ENCODE data around the gene NCKAP1.

Gene NCKAP1

DNA sequence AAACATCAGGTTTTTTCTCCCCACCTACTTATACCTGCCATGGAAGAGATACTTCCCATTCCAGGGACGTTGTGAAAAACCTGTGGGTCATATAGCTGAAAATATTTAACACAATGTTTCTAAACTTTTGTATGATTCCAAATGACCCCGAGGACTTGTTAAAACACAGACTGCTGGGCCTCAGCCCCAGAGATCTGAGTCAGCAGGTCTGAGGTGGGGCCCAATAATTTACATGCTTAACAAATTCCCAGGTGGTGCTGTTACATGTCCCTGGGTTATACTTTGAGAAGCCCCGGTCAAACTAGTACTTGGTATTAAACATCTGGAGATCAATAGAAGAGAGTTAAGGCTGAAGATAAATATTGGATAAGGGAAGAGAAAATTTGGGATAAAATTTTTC lies 100.4 kb downstream of the NCKAP1 start:
- no peaks in the 10 kb centered on the region for H3K36me3 ChIP-seq (ENCODE audit: control insufficient read depth in 4 of 4, insufficient read depth in 4 of 4, low read length in 3 of 4)
- no peak for DNase-seq
- ChIA-PET POLR2A (no interaction called here), CTCF (interaction anchor here (1.0 kb wide), 1 partner anchor 12 kb away, joined by 3 read pairs; no protein-coding TSS in a partner anchor)
- peaks cover 0 to 2% (median 0%) of the 10 kb centered on the region in 4 experiments for H3K4me1 ChIP-seq (ENCODE audit: control extremely low read depth in 1 of 4, control insufficient read depth in 4 of 4, insufficient read depth in 4 of 4, low read length in 3 of 4)
- H3K27ac ChIP-seq (ENCODE audit: insufficient read depth in 1 of 2, low read depth in 1 of 2, low read length in 2 of 2, poor library complexity in 1 of 2, severe bottlenecking in 2 of 2) = no peak overlapping the region
- H3K9me3 ChIP-seq (ENCODE audit: control extremely low read depth in 1 of 5, control insufficient read depth in 4 of 5, insufficient read depth in 2 of 5, low read depth in 1 of 5, low read length in 4 of 5) = no peaks in the 10 kb centered on the region
- 90% methylated on average over 2 of the region's 3 CpGs for WGBS (ENCODE audit: insufficient coverage)
- no peak overlapping the region for H3K4me3 ChIP-seq (ENCODE audit: control insufficient read depth in 1 of 7, extremely low read depth in 1 of 7, insufficient read depth in 4 of 7, low read depth in 2 of 7, low read length in 6 of 7)
- H3K27me3 ChIP-seq (replicated peaks in 2 of 5; ENCODE audit: control insufficient read depth in 4 of 5, insufficient read depth in 5 of 5, low read length in 4 of 5) = no peaks in the 10 kb centered on the region

DNA sequence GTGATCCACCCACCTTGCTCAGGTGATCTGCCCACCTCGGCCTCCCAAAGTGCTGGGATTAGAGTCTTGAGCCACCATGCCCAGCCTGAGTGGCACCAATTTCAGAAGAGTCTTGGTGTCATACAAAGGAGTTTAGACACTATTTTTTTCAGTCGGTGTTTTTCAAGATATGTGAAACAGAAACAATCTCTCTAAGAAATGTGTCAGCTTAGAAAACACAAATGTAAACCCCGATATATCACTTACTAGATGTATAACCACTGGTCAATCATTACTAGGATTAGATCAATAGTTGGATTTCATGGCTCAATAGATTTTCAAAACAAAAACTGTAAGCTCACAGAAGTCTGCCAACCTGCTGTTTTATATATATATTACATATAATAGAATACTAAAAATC lies 104.6 kb downstream of the NCKAP1 start:
- Histone ChIP-seq H3K9me3 (ENCODE audit: control extremely low read depth in 1 of 5, control insufficient read depth in 4 of 5, insufficient read depth in 2 of 5, low read depth in 1 of 5, low read length in 4 of 5) (no peaks in the 10 kb centered on the region), H3K4me3 (ENCODE audit: control insufficient read depth in 1 of 7, extremely low read depth in 1 of 7, insufficient read depth in 4 of 7, low read depth in 2 of 7, low read length in 6 of 7) (no peak overlapping the region), H3K27me3 (replicated peaks in 2 of 5; ENCODE audit: control insufficient read depth in 4 of 5, insufficient read depth in 5 of 5, low read length in 4 of 5) (no peaks in the 10 kb centered on the region), H3K36me3 (ENCODE audit: control insufficient read depth in 4 of 4, insufficient read depth in 4 of 4, low read length in 3 of 4) (no peaks in the 10 kb centered on the region), H3K4me1 (ENCODE audit: control extremely low read depth in 1 of 4, control insufficient read depth in 4 of 4, insufficient read depth in 4 of 4, low read length in 3 of 4) (no peaks in the 10 kb centered on the region), H3K27ac (ENCODE audit: insufficient read depth in 1 of 2, low read depth in 1 of 2, low read length in 2 of 2, poor library complexity in 1 of 2, severe bottlenecking in 2 of 2) (no peak overlapping the region)
- ChIA-PET CTCF (interaction anchor here (0.6 to 1.1 kb wide), 3 partner anchors 10 to 168 kb away, joined by 3 read pairs; no protein-coding TSS in a partner anchor), POLR2A (no interaction called here)
- no peak for DNase-seq
- WGBS (ENCODE audit: insufficient coverage) = 88% methylated on average over 1 of the region's 3 CpGs

DNA sequence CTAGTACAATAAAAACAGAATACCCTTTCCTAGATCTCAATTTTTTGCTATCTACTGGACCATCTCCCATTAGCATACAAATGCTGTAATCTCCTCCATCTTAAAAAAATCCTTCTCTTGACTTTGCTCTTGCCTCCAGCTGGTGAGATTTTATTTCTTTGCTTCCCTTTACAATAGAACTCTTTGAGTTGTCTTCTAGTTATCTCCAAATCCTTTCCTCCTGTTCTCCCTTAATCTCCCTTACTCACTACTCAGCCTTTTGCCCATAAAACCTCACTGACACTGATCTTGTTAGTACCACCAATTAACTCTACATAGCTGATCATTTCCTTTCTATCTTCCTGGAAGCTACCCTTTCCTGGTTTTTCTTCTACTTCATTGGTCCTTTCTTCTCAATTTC lies 108.3 kb downstream of the NCKAP1 start:
- ChIA-PET POLR2A (no interaction called here), CTCF (no interaction called here)
- no peaks in the 10 kb centered on the region for H3K36me3 ChIP-seq (ENCODE audit: control insufficient read depth in 4 of 4, insufficient read depth in 4 of 4, low read length in 3 of 4)

DNA sequence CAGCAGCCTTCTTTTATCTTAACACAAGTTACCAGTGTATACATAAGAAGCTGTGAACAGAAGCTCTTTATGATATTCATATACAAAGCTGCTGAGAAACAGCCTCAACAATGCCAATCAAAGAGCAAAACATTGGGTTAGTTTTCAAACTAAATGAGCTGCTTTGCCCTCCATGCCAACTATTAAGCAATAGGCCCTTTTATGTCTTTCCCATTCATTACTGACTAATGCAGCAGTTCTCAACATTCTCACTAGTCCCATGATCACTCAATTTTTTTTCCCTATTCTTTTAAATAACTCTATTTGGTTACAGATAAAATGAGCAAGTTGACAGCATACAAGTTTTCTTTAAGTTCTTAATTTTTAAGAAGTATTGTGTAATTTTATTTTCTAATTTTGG lies 114.0 kb downstream of the NCKAP1 start:
- DNase-seq = no peak
- Histone ChIP-seq H3K36me3 (ENCODE audit: control insufficient read depth in 4 of 4, insufficient read depth in 4 of 4, low read length in 3 of 4) (no peaks in the 10 kb centered on the region), H3K27ac (ENCODE audit: insufficient read depth in 1 of 2, low read depth in 1 of 2, low read length in 2 of 2, poor library complexity in 1 of 2, severe bottlenecking in 2 of 2) (no peak overlapping the region), H3K4me3 (ENCODE audit: control insufficient read depth in 1 of 7, extremely low read depth in 1 of 7, insufficient read depth in 4 of 7, low read depth in 2 of 7, low read length in 6 of 7) (no peak overlapping the region), H3K9me3 (ENCODE audit: control extremely low read depth in 1 of 5, control insufficient read depth in 4 of 5, insufficient read depth in 2 of 5, low read depth in 1 of 5, low read length in 4 of 5) (peaks cover 0 to 1% (median 0%) of the 10 kb centered on the region in 5 experiments), H3K4me1 (ENCODE audit: control extremely low read depth in 1 of 4, control insufficient read depth in 4 of 4, insufficient read depth in 4 of 4, low read length in 3 of 4) (peaks cover 0 to 2% (median 0%) of the 10 kb centered on the region in 4 experiments), H3K27me3 (replicated peaks in 2 of 5; ENCODE audit: control insufficient read depth in 4 of 5, insufficient read depth in 5 of 5, low read length in 4 of 5) (no peaks in the 10 kb centered on the region)
- ChIA-PET POLR2A (no interaction called here), CTCF (no interaction called here)

More for the DNA sequence above, 108.3 kb downstream of the NCKAP1 start:
- no peak for DNase-seq
- Histone ChIP-seq H3K4me1 (ENCODE audit: control extremely low read depth in 1 of 4, control insufficient read depth in 4 of 4, insufficient read depth in 4 of 4, low read length in 3 of 4) (no peaks in the 10 kb centered on the region), H3K9me3 (ENCODE audit: control extremely low read depth in 1 of 5, control insufficient read depth in 4 of 5, insufficient read depth in 2 of 5, low read depth in 1 of 5, low read length in 4 of 5) (no peaks in the 10 kb centered on the region), H3K4me3 (ENCODE audit: control insufficient read depth in 1 of 7, extremely low read depth in 1 of 7, insufficient read depth in 4 of 7, low read depth in 2 of 7, low read length in 6 of 7) (no peak overlapping the region), H3K27me3 (replicated peaks in 2 of 5; ENCODE audit: control insufficient read depth in 4 of 5, insufficient read depth in 5 of 5, low read length in 4 of 5) (no peaks in the 10 kb centered on the region), H3K27ac (ENCODE audit: insufficient read depth in 1 of 2, low read depth in 1 of 2, low read length in 2 of 2, poor library complexity in 1 of 2, severe bottlenecking in 2 of 2) (no peak overlapping the region)

DNA sequence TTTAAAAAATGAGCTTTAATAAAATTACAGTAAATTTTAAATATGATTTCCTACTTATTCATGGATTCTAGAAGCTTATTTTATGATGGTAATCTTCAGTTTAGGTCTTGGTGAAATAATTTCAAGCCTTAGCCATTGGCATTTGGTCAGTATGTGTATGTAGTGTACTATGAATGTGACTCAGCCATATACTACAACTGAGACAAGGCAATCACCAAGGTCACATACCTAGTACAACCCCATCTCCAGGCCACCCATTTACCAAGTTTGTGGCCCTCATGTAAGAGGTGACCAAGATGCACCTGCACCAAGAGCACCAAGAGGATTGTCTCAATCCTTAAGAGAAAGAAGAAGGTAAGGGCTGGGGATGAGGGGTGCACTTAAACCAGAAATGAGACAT lies 117.0 kb downstream of the NCKAP1 start:
- Histone ChIP-seq H3K9me3 (ENCODE audit: control extremely low read depth in 1 of 5, control insufficient read depth in 4 of 5, insufficient read depth in 2 of 5, low read depth in 1 of 5, low read length in 4 of 5) (peaks cover 0 to 1% (median 0%) of the 10 kb centered on the region in 5 experiments), H3K4me3 (ENCODE audit: control insufficient read depth in 1 of 7, extremely low read depth in 1 of 7, insufficient read depth in 4 of 7, low read depth in 2 of 7, low read length in 6 of 7) (peak overlapping the region in 1 of 7 experiments; percentile 13), H3K27ac (ENCODE audit: insufficient read depth in 1 of 2, low read depth in 1 of 2, low read length in 2 of 2, poor library complexity in 1 of 2, severe bottlenecking in 2 of 2) (no peak overlapping the region), H3K36me3 (ENCODE audit: control insufficient read depth in 4 of 4, insufficient read depth in 4 of 4, low read length in 3 of 4) (no peaks in the 10 kb centered on the region), H3K4me1 (ENCODE audit: control extremely low read depth in 1 of 4, control insufficient read depth in 4 of 4, insufficient read depth in 4 of 4, low read length in 3 of 4) (peaks cover 0 to 2% (median 0%) of the 10 kb centered on the region in 4 experiments), H3K27me3 (replicated peaks in 2 of 5; ENCODE audit: control insufficient read depth in 4 of 5, insufficient read depth in 5 of 5, low read length in 4 of 5) (no peaks in the 10 kb centered on the region)
- no peak for DNase-seq
- ChIA-PET POLR2A (no interaction called here), CTCF (no interaction called here)

DNA sequence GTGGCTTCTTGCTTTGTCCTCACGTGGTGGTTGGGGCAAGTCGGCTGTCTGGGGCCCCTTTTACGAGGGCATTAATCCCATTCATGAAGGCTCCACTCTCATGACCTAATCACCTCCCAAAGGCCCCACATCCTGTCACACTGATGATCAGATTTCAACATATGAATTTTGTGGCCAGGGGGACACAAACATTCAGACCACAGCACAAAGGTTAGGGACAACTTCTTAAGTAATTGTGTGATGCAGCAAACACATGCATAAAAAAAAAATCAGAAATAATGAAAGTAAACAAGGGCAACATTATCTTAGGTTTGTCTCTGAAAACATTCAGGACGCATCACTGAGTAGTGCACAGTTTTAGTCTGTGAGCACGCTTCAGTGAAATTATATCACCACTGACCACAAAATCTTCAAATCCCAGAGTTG lies 117.6 kb downstream of the NCKAP1 start:
- POLR2A ChIA-PET = no interaction called here

DNA sequence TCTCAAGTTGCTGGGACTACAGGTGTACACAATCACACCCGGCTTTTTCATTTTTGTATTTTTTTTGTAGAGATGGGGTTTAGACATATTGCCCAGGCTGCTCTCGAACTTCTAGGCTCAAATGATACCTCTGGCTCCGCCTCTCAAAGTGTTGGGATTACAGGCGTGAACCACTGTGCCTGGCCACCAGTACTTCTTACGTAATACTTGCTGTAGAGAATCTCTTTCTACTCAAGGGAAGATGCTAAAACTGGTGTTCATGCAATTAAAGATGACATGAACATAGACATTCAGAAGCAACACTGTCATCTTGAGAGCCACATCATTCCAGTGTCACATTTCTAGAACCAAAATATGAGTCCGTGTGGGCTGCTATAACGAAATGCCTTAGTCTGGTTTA lies 118.2 kb downstream of the NCKAP1 start:
- no peak for DNase-seq
- ChIA-PET POLR2A (no interaction called here), CTCF (no interaction called here)
- H3K4me3 ChIP-seq (ENCODE audit: control insufficient read depth in 1 of 7, extremely low read depth in 1 of 7, insufficient read depth in 4 of 7, low read depth in 2 of 7, low read length in 6 of 7) = no peak overlapping the region
- no peaks in the 10 kb centered on the region for H3K27me3 ChIP-seq (replicated peaks in 2 of 5; ENCODE audit: control insufficient read depth in 4 of 5, insufficient read depth in 5 of 5, low read length in 4 of 5)
- peaks cover 0 to 1% (median 0%) of the 10 kb centered on the region in 5 experiments for H3K9me3 ChIP-seq (ENCODE audit: control extremely low read depth in 1 of 5, control insufficient read depth in 4 of 5, insufficient read depth in 2 of 5, low read depth in 1 of 5, low read length in 4 of 5)
- H3K4me1 ChIP-seq (ENCODE audit: control extremely low read depth in 1 of 4, control insufficient read depth in 4 of 4, insufficient read depth in 4 of 4, low read length in 3 of 4) = peaks cover 0 to 2% (median 0%) of the 10 kb centered on the region in 4 experiments
- no peak overlapping the region for H3K27ac ChIP-seq (ENCODE audit: insufficient read depth in 1 of 2, low read depth in 1 of 2, low read length in 2 of 2, poor library complexity in 1 of 2, severe bottlenecking in 2 of 2)
- WGBS (ENCODE audit: insufficient coverage) = 100% methylated on average over 4 of the region's 7 CpGs
- H3K36me3 ChIP-seq (ENCODE audit: control insufficient read depth in 4 of 4, insufficient read depth in 4 of 4, low read length in 3 of 4) = no peaks in the 10 kb centered on the region

More for the DNA sequence above, 117.6 kb downstream of the NCKAP1 start:
- H3K4me3 ChIP-seq (ENCODE audit: control insufficient read depth in 1 of 7, extremely low read depth in 1 of 7, insufficient read depth in 4 of 7, low read depth in 2 of 7, low read length in 6 of 7) = no peak overlapping the region
- CTCF ChIA-PET = no interaction called here
- peaks cover 0 to 1% (median 0%) of the 10 kb centered on the region in 5 experiments for H3K9me3 ChIP-seq (ENCODE audit: control extremely low read depth in 1 of 5, control insufficient read depth in 4 of 5, insufficient read depth in 2 of 5, low read depth in 1 of 5, low read length in 4 of 5)
- no peaks in the 10 kb centered on the region for H3K27me3 ChIP-seq (replicated peaks in 2 of 5; ENCODE audit: control insufficient read depth in 4 of 5, insufficient read depth in 5 of 5, low read length in 4 of 5)
- peaks cover 0 to 2% (median 0%) of the 10 kb centered on the region in 4 experiments for H3K4me1 ChIP-seq (ENCODE audit: control extremely low read depth in 1 of 4, control insufficient read depth in 4 of 4, insufficient read depth in 4 of 4, low read length in 3 of 4)
- no peak overlapping the region for H3K27ac ChIP-seq (ENCODE audit: insufficient read depth in 1 of 2, low read depth in 1 of 2, low read length in 2 of 2, poor library complexity in 1 of 2, severe bottlenecking in 2 of 2)
- H3K36me3 ChIP-seq (ENCODE audit: control insufficient read depth in 4 of 4, insufficient read depth in 4 of 4, low read length in 3 of 4) = no peaks in the 10 kb centered on the region
- WGBS (ENCODE audit: insufficient coverage) = no CpG with 5 or more reads among the region's 5 CpGs
- no peak for DNase-seq
